ENCODE results near the gene SPI1. TPM values are rescaled to one million over a fixed set of nuclear protein-coding genes. Genes with fewer than 3 reads are reported as not detected.

The SPI1 gene
- total RNA-seq, 4 donors from 2014 or later, result 25.0 to 69.4 (median 48.4) TPM

GRCh38 chr11:47351156-47352126 lies 26.9 kb downstream of the SPI1 start:
- ATAC-seq (ENCODE audit: low FRiP score) (no peak), DNase-seq (ENCODE audit: low spot score) (no peak)
- TF ChIP-seq, protein P1, sequence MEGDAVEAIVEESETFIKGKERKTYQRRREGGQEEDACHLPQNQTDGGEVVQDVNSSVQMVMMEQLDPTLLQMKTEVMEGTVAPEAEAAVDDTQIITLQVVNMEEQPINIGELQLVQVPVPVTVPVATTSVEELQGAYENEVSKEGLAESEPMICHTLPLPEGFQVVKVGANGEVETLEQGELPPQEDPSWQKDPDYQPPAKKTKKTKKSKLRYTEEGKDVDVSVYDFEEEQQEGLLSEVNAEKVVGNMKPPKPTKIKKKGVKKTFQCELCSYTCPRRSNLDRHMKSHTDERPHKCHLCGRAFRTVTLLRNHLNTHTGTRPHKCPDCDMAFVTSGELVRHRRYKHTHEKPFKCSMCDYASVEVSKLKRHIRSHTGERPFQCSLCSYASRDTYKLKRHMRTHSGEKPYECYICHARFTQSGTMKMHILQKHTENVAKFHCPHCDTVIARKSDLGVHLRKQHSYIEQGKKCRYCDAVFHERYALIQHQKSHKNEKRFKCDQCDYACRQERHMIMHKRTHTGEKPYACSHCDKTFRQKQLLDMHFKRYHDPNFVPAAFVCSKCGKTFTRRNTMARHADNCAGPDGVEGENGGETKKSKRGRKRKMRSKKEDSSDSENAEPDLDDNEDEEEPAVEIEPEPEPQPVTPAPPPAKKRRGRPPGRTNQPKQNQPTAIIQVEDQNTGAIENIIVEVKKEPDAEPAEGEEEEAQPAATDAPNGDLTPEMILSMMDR (IDR thresholded peaks at IDR 0.05), result no peak

- TF ChIP-seq, protein P1 (IDR thresholded peaks at IDR 0.05), result no peak
- no peak for ATAC-seq (ENCODE audit: low FRiP score)
- no peak for DNase-seq (ENCODE audit: low spot score)
Observed at GRCh38 chr11:47350315-47350714, 28.0 kb downstream of the SPI1 start.

- ATAC-seq (ENCODE audit: low FRiP score) (no peak), DNase-seq (ENCODE audit: low spot score) (no peak)
- TF ChIP-seq, protein P1 (IDR thresholded peaks at IDR 0.05), result no peak
Observed at GRCh38 chr11:47349521-47350095, 28.7 kb downstream of the SPI1 start.

DNA sequence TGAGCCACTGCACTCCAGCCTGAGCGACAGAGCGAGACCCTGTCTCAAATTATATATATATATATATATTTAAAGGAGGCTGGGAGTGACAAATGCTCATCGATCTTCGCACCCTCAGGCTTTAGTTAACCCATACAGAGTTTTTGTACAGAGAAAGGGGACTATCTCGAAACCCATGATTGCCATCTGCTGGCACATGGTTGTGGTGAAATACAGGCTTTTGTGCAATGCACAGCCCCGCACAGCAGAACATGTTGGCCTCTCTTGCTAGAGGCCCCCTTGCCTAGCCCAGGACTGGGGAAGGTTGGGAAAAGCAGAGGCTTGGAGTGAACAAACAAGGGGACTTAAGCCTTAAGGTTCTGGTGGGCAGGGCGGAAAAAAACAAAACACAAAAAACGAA lies 29.5 kb downstream of the SPI1 start:
- DNase-seq (ENCODE audit: low spot score) (no peak), ATAC-seq (ENCODE audit: low FRiP score) (no peak)
- TF ChIP-seq, protein P1 (IDR thresholded peaks at IDR 0.05), result no peak

DNA sequence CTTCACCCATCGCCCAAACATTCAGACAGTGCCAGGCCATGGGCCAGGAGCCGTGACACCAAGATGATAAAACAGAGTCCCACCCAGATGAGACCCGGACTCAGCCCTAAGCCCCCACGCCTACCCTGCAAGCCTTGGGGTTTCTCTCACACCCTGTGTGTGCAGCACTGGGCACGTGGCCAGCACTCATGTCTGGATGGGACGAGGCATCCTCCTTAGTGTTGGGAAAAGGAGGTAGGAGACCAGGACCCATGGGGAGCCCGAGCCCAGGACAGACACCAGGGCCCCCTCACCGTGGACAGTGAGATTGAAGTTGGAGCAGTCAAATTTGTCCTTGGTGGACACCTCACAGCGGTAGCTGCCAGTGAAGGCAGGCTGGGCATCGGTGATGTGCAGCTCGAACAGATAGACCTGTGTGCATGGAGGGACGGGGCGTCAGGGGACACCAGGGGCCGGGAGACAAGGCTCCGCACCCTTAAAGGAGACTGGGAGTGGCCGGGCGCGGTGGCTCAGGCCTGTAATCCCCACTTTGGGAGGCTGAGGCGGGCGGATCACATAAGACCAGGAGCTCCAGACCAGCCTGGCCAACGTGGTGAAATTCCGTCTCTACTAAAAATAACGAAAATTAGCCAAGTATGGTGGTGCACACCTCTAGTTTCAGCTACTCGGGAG lies 30.1 kb downstream of the SPI1 start:
- ATAC-seq (ENCODE audit: low FRiP score), result no peak
- no peak for DNase-seq (ENCODE audit: low spot score)
- TF ChIP-seq, protein P1 (IDR thresholded peaks at IDR 0.05), result no peak

DNA sequence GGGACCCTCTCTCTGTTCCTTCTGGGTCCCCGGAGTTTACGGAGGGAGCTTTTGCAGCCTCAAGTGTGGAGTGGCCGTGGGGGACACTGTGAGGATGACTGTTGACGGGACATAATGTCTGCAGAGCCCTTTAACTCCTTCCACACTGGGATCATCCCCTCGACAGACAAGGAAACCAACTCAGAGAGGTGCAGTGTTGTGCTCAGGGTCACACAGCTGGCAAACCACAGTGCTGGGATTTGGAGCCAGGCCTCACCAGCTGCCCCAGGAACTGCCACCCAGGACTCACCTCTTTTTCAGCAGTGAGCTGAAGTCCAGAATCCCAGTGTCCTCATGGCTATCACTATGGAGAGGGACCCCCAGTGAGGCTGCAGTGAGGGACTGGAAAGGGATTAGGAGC lies 31.2 kb downstream of the SPI1 start:
- DNase-seq (ENCODE audit: low spot score) (no peak), ATAC-seq (ENCODE audit: low FRiP score) (no peak)
- TF ChIP-seq, protein P1 (IDR thresholded peaks at IDR 0.05), result no peak
